GM12874 (cell line): ENCODE data around the gene PSAT1.

Experiments used
- TF ChIP-seq, protein P1 (sequence below): IDR thresholded peaks from 2 replicates; pipeline ENCODE4 v1.5.1; 2011; ENCODE audit warnings: low read depth, mild to moderate bottlenecking, control low read depth, low read length, moderate library complexity; ENCODE audit not compliant: insufficient read depth

The PSAT1 gene

DNA sequence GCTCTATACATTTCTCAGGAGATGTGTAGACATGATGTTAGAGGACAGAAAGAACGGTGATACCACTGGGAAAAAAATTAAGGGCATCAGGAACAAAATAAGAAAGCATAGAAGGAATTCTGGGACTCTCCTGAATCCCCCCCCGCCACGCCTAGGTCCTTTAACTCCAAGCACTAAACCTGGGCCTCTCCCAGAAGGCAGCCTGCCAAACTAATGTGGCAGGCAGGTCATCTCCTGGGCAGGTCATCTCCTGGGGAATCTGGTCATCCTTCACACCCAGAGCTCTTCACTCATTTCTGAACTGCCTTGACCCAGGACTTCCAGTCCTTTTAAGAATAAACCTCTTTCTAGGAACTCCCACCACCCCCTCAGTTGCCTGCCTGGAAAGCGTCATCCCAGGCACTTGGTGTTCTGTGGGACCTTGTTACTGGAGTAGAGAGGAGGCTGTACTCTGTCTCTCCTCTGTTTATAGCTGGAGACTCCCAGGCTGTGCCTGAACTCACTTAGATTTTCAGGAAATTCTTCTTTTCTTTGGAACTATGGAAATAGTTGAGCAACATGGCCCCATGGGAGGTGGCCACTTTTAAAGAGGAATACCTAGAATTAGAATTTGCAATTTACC lies 24.1 kb downstream of the PSAT1 start:
- TF ChIP-seq, protein P1, sequence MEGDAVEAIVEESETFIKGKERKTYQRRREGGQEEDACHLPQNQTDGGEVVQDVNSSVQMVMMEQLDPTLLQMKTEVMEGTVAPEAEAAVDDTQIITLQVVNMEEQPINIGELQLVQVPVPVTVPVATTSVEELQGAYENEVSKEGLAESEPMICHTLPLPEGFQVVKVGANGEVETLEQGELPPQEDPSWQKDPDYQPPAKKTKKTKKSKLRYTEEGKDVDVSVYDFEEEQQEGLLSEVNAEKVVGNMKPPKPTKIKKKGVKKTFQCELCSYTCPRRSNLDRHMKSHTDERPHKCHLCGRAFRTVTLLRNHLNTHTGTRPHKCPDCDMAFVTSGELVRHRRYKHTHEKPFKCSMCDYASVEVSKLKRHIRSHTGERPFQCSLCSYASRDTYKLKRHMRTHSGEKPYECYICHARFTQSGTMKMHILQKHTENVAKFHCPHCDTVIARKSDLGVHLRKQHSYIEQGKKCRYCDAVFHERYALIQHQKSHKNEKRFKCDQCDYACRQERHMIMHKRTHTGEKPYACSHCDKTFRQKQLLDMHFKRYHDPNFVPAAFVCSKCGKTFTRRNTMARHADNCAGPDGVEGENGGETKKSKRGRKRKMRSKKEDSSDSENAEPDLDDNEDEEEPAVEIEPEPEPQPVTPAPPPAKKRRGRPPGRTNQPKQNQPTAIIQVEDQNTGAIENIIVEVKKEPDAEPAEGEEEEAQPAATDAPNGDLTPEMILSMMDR: no peak

DNA sequence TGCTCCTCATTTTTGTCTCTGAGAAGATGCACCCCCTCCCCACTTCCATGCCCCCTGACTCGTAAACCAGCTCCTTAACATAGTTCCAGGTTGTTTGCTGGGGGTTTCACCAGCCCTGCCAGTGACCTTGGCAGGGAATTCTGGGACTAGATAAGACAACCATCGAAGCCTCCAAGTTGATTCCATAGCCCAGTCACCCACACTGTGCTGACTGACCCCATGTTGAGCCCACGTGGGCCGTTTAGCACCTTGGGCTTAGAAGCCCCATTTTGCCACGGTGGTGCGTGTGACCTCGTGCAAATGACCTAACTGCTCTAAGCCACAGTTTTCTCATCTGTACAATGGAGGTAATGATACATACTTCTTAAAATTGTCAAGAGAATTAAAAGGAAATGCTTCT lies 24.6 kb downstream of the PSAT1 start:
- TF ChIP-seq, protein P1: no peak

DNA sequence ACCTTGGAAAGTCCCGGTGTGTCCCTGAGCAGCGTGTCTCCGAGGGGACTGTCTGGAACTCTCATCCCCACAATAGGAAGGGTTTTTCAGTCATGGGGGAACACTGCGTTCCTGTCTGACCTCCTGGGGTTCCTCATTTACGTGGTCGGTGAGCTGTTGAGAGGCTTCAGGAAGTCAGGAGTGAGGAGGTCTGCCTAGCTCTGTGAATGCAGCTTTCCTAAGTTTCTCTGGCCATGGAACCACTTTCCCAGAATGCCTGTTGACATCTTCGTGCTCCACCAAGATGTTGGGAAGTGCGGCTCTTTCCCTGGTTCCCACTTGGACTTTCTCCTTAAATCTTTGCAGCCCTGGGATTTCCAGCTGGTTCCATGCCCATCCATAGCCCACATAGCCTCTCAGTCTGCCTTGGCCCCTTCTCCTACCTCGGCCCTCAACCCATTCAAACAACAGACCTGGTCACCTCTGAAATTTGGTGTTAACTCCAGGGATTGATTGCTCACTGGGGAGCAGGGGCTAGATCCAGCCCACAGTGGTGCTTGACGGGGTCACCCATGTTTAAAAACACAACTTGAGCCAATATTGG lies 27.2 kb downstream of the PSAT1 start:
- TF ChIP-seq, protein P1: no peak

DNA sequence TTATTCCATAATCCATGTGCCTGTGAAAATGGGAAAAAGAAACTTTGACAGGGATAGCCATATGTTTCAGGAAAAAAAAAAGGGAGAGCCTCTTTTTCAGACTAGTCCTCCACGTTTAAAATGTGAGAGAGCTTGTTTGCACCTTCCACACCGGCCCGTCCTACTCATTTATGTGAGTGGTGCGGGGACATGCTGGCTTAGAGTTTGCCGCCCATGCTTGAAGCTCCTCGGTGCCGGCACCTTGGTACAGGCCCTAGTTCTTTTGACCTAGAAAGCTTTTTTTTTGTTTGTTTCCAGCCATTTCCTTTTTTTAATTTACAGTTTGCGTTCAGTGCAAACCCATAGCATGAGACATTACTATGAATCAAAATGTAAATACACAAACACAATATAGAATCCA lies 27.8 kb downstream of the PSAT1 start:
- TF ChIP-seq, protein P1: no peak

DNA sequence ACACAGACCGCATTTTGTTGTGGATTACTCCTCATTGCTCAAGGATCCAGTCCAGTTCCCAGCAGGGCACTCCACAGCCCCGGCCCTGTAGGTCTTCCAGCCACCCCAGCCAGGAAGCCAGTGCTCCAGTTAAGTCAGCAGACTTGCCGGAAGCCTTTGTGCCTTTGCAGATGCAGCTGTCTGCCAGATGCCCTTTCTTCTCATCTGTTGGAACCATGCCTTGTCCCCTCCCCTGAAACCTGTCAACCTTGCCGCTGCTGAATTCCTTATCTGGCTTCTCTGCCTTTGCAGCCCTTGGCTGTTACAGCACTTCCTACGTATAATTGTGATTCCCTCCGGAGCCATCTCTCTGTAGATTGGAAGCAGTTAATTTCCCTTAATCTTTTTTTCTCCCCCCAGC lies 28.4 kb downstream of the PSAT1 start:
- TF ChIP-seq, protein P1: no peak

DNA sequence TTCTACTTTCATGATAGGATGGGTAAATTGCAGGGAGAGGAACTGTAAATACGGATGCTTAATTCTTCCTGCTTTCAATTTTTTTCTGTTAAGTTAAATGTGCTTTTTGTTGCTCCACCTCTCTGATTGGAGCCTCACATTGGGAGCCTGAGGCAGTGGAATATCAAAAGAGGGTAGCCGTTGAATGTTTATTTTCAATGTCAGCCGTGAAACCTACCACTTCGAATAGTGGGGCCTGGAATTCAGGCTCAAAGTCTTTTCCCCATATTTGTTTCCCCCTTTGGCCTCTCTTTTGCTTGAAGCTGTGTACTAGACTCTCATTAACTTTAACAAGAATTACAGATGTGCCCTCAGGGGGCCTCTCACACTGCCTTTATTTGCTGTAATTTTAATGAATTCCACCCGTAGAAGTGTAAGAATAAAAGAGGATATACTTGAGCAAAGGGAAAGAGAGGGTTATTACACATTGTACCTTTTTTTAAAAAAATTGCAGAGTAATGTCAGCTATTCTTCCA lies 29.0 kb downstream of the PSAT1 start:
- TF ChIP-seq, protein P1: no peak

DNA sequence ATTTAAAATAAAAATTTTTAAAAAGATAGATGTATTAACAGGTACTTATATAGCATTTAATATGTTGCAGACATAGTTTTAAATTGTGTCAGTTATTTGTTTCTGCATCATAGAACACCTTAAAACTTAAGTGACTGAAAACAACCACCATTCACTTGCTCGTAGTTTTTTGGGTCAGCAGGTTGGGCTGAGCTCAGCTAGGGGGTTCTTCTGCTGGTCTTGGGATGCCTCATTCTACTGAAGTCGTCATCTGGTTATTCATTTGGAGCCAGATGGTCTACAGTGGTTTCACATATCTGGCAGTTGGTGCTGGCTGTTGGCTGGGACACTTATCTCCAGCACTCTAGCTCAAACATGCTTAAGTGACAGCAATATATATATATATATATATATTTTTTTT lies 29.6 kb downstream of the PSAT1 start:
- TF ChIP-seq, protein P1: no peak
